PC-3 (cell line): ENCODE results near the gene TUBD1. TPM values are rescaled to one million over a fixed set of nuclear protein-coding genes. Genes with fewer than 3 reads are reported as not detected.
A peak's percentile ranks its signal among the peaks of the same experiment; 100 is the strongest.
"Not testable (repeated sequence)": the region's sequence is repeated elsewhere in the genome, so short reads cannot be mapped to it uniquely, and the experiment has no call there.

Source experiments
- ATAC-seq: fragments of 200-7000 bp; cut with Tn5 transposase; 2 replicates; pipeline ENCODE4 v1.9.1; 2020; ENCODE audit warnings: mild to moderate bottlenecking, moderate library complexity
- BruUV-seq: library from RNA; stranded (reverse); fragments of 400-500 nt; replicated peaks from 2 replicates; lab custom pipeline; 2021; lab: Mats Ljungman, UMichigan
- CTCF ChIA-PET: fragments of 300-600 bp; sonication (Branson Sonifier 250); formaldehyde crosslinking; loops from one replicate; lab custom pipeline; 2022; ENCODE audit warnings: antibody characterized with exemption; lab: Charles Lee
- POLR2A ChIA-PET: fragments of 300-600 bp; sonication (Branson Sonifier 250); formaldehyde crosslinking; loops from one replicate; lab custom pipeline; 2022; ENCODE audit warnings: antibody characterized with exemption; ENCODE audit not compliant: unreplicated experiment; lab: Charles Lee
- DNase-seq: peaks from one replicate; pipeline ENCODE4 v3.0.0-alpha.2; 2015
- H2AFZ ChIP-seq: fragments of 300-600 bp; sonication (generic); 2 replicates; pipeline ENCODE4 v1.6.0; 2016; ENCODE audit warnings: antibody characterized with exemption, low read length
- H3F3A ChIP-seq: fragments of 300-600 bp; sonication (generic); one replicate; pipeline ENCODE4 v1.6.0; 2017; ENCODE audit warnings: antibody characterized with exemption, low read length, control low read depth, mild to moderate bottlenecking; ENCODE audit not compliant: unreplicated experiment
- H3K27ac ChIP-seq: fragments of 300-600 bp; sonication (generic); 2 replicates; pipeline ENCODE4 v1.5.1; 2016; ENCODE audit warnings: mild to moderate bottlenecking, low read length
- H3K27me3 ChIP-seq: fragments of 300-600 bp; sonication (generic); 2 replicates; pipeline ENCODE4 v1.6.1; 2016; ENCODE audit warnings: low read length, mixed read lengths
- H3K36me3 ChIP-seq: fragments of 300-600 bp; sonication (generic); 2 replicates; pipeline ENCODE4 v1.6.1; 2016; ENCODE audit warnings: low read depth, mixed run types, low read length, mixed read lengths
- H3K4me1 ChIP-seq: fragments of 300-600 bp; sonication (generic); 2 replicates; pipeline ENCODE4 v1.5.1; 2016; ENCODE audit warnings: low read length; ENCODE audit not compliant: insufficient read depth
- H3K4me2 ChIP-seq: fragments of 300-600 bp; sonication (generic); 2 replicates; pipeline ENCODE4 v1.6.0; 2016; ENCODE audit warnings: low read length
- H3K4me3 ChIP-seq: fragments of 300-600 bp; sonication (generic); 2 replicates; pipeline ENCODE4 v1.5.1; 2016; ENCODE audit warnings: mild to moderate bottlenecking, low read length, mixed read lengths
- H3K79me2 ChIP-seq: fragments of 300-600 bp; sonication (generic); 2 replicates; pipeline ENCODE4 v1.6.1; 2017; ENCODE audit warnings: low read length, mixed read lengths
- H3K9ac ChIP-seq: fragments of 300-600 bp; sonication (generic); 2 replicates; pipeline ENCODE4 v1.6.0; 2016; ENCODE audit warnings: mild to moderate bottlenecking, low read length
- H3K9me2 ChIP-seq: fragments of 300-600 bp; sonication (generic); replicated peaks from 2 replicates; pipeline ENCODE4 v1.6.1; 2016; ENCODE audit warnings: mixed run types, low read length, mixed read lengths
- H3K9me3 ChIP-seq: fragments of 300-600 bp; sonication (generic); 2 replicates; pipeline ENCODE4 v1.6.1; 2016; ENCODE audit warnings: low read length, mixed read lengths
- H4K20me1 ChIP-seq: fragments of 300-600 bp; sonication (generic); 2 replicates; pipeline ENCODE4 v1.6.1; 2016; ENCODE audit warnings: low read length, mixed read lengths
- CTCF ChIP-seq: fragments of 300-600 bp; sonication (generic); conservative IDR thresholded peaks from 2 replicates; pipeline ENCODE4 v1.5.1; 2017; ENCODE audit warnings: antibody characterized with exemption, low read depth, mild to moderate bottlenecking, low read length
- EZH2 ChIP-seq: fragments of 300-600 bp; sonication (generic); IDR thresholded peaks from one replicate; pipeline ENCODE4 v1.6.1; 2017; ENCODE audit warnings: antibody characterized with exemption, mild to moderate bottlenecking, low read length; ENCODE audit not compliant: unreplicated experiment
- EZH2phosphoT487 ChIP-seq: fragments of 300-600 bp; sonication (generic); IDR thresholded peaks from 2 replicates; pipeline ENCODE4 v1.6.1; 2018; ENCODE audit warnings: mild to moderate bottlenecking, antibody characterized with exemption, low read length, borderline replicate concordance
- intact Hi-C: fragments of 100-400 bp; cut with micrococcal nuclease; formaldehyde crosslinking; loops from 2 replicates; pipeline ENCODE4 v1.9.0; 2023
- total RNA-seq: library from RNA; depleted of rRNA; stranded (reverse); fragments of >200 nt; gene quantifications from 2 replicates; pipeline ENCODE4 v1.2.3, GENCODE V29; 2014

The TUBD1 gene
- total RNA-seq, 1 experiment from 2014 or later: 8.2 TPM

- no peaks in the 10 kb centered on the region for H3K79me2 ChIP-seq
- H4K20me1 ChIP-seq: no peaks in the 10 kb centered on the region
- BruUV-seq: no TSS peak
- peaks cover 39% of the 10 kb centered on the region for H3K36me3 ChIP-seq
- no peak overlapping the region for H2AFZ ChIP-seq
- DNase-seq (no peak), ATAC-seq (no peak)
- TF ChIP-seq EZH2phosphoT487 (no peak), EZH2 (no peak), CTCF (no peak)
- ChIA-PET CTCF (no interaction called here), POLR2A (no interaction called here)
- H3K9me2 ChIP-seq: no peaks in the 10 kb centered on the region
- no peak overlapping the region for H3K4me3 ChIP-seq
- H3K4me2 ChIP-seq: no peak overlapping the region
- H3K9ac ChIP-seq: no peak overlapping the region
- peaks cover under 1% of the 10 kb centered on the region; the same call in 1 of the 2 replicates for H3K4me1 ChIP-seq
- H3F3A ChIP-seq: no peaks in the 10 kb centered on the region
- intact Hi-C loops: no loop called here
- H3K9me3 ChIP-seq: no peaks in the 10 kb centered on the region
- no peaks in the 10 kb centered on the region for H3K27me3 ChIP-seq
- no peak overlapping the region for H3K27ac ChIP-seq
Observed at GRCh38 chr17:59874376-59874775, 18.4 kb downstream of the TUBD1 start.

- H3K36me3 ChIP-seq: peaks cover 39% of the 10 kb centered on the region
- H3K9me3 ChIP-seq, H3K4me2 ChIP-seq, H3F3A ChIP-seq, H3K27ac ChIP-seq, BruUV-seq, H4K20me1 ChIP-seq, H3K4me1 ChIP-seq, H3K79me2 ChIP-seq, H3K27me3 ChIP-seq, ATAC-seq, H2AFZ ChIP-seq, H3K4me3 ChIP-seq, DNase-seq, intact Hi-C loops, CTCF ChIA-PET, H3K9ac ChIP-seq, H3K9me2 ChIP-seq: not testable (repeated sequence)
- POLR2A ChIA-PET: interaction anchor here (0.6 kb wide), 1 partner anchor 129 kb away, joined by 4 read pairs; no protein-coding TSS in a partner anchor
Observed at GRCh38 chr17:59873414-59873813, 19.3 kb downstream of the TUBD1 start.

- intact Hi-C loops: no loop called here
- H3K27ac ChIP-seq: no peak overlapping the region
- H3K4me2 ChIP-seq: no peak overlapping the region
- no peaks in the 10 kb centered on the region for H3K79me2 ChIP-seq
- H3K4me3 ChIP-seq: no peak overlapping the region
- H3K36me3 ChIP-seq: peaks cover 33% of the 10 kb centered on the region
- ChIA-PET CTCF (no interaction called here), POLR2A (no interaction called here)
- no peak overlapping the region for H2AFZ ChIP-seq
- H3K9ac ChIP-seq: no peak overlapping the region
- DNase-seq: no peak
- no peaks in the 10 kb centered on the region for H3K9me3 ChIP-seq
- ATAC-seq: peak; percentile 68
- no peaks in the 10 kb centered on the region for H3K9me2 ChIP-seq
- no peak for TF ChIP-seq EZH2
- no peak for TF ChIP-seq EZH2phosphoT487
- TF ChIP-seq CTCF: no peak
- H3F3A ChIP-seq: no peaks in the 10 kb centered on the region
- no peaks in the 10 kb centered on the region for H4K20me1 ChIP-seq
- no TSS peak for BruUV-seq
- no peaks in the 10 kb centered on the region for H3K27me3 ChIP-seq
- H3K4me1 ChIP-seq: peaks cover 4% of the 10 kb centered on the region; the same call in 1 of the 2 replicates
Observed at GRCh38 chr17:59872351-59872750, 20.4 kb downstream of the TUBD1 start.
